Measurements from ENCODE around the gene MAP2K7.

DNA sequence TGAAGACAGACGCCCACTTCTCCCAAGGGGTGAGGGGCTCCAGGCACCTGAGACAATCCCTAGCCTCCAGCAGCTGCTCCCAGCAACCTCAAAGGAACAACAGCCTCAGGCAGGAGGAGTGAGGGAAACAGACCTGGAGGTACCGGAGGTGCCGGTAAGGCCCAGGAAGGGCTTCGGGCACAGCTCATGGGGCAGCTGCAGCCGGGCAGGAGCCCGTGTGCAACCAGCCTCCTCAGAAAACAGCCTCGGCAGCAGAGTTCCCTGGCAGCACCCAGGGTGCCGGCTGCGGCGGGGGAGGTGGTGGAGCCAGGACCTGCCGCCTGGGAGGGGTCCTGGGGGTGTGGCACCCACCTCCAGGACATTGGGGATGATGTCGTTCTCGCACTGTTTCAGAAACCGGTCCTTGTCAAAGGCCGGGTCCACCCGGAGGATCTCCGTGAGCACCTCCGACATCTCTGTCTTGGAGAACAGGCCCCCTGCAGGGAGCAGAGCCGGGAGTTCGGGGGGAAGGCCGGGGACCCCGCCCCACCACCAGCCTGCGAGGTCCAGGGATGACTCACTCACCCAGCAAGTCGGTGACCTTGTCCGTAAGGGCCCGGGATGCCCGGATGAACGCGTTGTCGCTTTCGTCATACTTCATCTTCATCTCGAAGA, 28.7 kb downstream of the MAP2K7 start:
- TF ChIP-seq POLR2A (IDR thresholded peaks at IDR 0.05), result no peak
- no peak for TF ChIP-seq POLR2AphosphoS5 (IDR thresholded peaks at IDR 0.05)
- no peak for TF ChIP-seq CTCF (IDR thresholded peaks at IDR 0.05)

Data from gastroesophageal sphincter (tissue), 3 donors.